HG03378 (cell line): ENCODE data around the gene FALEC.

Source experiments
- ATAC-seq: cut with Tn5 transposase; IDR thresholded peaks from one replicate; pipeline ENCODE4 v1.9.1; 2021; ENCODE audit warnings: mild to moderate bottlenecking, moderate library complexity; ENCODE audit not compliant: unreplicated experiment

The FALEC gene

DNA sequence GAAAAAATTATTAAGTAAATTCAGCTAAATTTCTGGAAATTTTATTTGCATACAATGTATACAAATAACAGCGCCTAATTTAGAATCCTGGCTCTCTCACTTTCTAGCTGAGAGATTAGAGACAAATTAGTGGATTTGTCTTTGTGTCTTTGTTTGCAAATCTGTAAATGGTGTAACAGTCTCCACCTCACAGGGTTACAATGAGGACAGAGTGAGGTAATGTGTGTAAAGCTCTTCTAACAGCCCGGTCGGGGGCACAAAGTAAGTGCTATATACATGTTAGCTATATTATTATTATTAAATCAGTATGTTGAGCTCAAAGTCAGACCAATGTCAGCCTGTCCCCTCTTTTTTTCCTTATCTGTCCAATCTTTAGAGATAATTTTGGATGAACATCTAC is 28.7 kb downstream of the FALEC start:
- no peak for ATAC-seq

DNA sequence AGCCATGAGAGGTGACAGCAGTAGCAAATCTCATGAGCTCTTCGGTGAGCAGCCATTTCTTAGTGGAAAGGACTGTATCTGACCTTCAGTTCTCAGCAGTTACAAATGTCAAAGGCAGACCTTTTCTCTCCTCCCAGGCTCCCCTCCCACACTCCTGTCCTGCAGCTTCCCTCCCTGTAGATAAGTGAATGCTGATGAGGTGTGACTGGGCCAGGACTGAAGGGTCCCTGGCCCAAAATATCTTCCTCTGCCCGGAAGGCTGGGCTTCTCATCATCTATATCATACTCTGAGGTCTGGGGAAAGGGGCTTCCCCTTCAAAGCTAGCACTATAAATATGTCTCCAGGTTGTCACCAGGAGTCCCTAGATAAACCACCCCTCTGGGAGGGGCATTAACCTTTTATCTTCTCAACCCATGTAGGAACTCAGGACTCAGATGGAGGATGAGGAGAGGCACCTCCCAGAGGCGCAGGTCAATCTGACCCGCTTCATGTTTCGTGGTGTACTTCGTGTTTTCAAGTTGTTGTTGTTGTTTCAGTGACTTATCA is 30.0 kb downstream of the FALEC start:
- ATAC-seq, result no peak

DNA sequence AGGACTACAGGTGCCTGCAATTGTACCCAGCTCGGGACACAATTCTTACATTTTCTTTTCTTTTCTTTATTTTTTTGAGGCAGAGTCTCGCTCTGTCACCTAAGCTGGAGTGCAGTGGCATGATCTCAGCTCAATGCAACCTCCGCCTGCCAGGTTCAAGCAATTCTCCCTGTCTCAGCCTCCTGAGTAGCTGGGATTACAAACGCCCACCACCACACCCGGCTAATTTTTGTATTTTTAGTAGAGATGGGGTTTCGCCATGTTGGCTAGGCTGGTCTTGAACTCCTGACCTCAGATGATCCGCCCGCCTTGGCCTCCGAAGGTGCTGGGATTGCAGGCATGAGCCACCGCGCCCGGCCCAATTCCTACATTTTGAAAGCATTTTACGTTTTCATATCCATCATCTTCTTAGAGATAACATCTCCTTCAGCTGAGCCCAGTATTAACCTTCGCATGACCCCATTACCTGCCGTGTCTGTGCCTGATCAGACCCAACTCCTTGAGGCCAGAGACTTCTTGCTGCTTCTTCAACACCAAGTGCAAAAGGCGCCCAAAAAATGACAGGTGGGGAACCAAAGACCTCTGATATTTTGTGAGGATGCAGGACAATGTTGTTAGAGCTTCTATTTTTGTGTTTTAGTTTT is 30.9 kb downstream of the FALEC start:
- no peak for ATAC-seq

DNA sequence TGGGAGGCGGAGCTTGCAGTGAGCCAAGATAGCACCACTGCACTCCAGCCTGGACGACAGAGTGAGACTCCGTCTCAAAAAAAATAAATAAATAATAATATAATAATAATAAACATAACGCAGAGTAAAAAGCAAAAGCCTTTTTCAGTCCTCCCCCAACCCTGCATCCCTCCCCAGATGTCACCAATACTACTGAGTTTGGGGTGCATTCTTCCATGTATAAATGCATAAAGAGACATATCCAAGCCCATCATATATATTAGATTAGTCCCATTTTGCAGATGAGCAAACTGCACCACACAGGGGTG is 32.7 kb downstream of the FALEC start:
- no peak for ATAC-seq

DNA sequence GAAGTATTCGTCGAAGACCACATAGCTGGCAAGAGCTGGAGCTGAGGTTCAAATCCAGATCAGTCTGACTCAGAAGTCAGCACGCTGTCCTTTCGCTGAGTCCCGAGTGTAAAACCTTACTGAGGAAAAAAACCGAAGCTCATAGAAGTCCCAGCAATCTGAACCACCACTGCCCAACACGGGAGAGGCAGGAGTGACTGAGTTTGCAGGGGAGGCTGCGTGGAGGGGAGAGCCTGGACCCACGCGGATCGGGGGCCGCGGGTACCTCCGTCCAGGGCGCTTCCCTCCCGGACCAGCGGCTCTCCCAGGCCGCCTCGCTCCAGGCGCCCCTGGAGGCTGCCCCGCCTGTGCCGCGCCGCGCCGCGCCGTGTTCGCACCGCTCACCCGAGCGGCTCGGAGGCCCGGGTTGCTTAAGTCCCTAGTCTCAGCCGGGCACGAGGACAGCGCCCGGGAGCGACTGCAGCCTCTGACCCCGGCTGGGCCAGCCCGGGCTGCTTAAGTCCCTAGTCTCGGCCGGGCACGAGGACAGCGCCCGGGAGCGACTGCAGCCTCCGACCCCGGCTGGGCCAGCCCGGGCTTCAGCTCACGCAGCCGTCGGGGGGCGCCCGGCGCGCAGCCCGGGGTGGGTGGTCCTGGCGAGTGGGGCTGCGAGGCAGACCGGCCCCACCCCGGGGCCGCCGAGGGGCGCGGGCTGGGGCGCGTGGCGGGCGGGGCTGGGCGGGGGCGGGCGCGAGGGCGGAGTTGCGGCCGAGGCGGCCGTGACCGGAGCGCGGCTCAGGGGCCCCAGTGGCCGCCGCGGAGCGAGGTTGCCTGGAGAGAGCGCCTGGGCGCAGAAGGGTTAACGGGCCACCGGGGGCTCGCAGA is 33.3 kb downstream of the FALEC start, which contains the start of gene ADAMTSL4:
Gene ADAMTSL4 (plus strand): TSS at position 777 of the 864 bp plus-strand sequence. CDS start 2,881 bp downstream, outside the sequence.
- no peak for ATAC-seq

DNA sequence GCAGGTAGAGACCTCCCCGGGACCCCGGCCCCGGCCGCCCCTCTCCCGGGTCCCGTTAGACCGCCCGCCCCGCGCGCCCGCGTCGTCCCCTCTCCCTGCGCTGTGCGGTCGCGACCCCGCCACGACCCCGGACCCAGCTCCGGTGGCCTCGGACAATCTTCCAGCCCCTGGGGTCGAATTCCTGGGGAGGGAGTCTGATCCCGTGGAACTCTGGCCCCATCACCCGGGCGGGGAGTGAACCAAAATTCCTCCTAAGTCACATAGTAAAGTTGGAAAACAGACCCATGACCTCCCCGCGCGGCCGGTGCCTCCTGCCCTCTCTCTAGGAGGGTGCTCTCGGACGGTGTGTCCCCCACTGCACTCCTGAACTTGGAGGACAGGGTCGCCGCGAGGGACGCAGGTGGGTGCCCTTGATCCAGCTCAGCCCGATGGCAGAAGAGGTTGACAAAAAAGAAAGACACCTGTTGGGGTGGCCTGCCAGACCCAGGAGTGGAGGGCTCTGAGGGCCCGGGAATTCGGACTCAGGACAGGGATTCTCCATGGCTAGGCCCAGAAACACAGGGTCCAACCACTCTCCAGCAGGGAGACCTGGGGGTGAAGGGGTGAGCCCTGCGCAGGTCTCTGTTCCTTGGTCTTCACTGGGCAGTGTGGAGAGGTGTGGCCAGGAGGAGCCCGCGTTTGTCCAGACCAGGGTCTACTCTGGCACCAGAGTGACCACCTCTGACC is 34.1 kb downstream of the FALEC start:
- ATAC-seq, result no peak

DNA sequence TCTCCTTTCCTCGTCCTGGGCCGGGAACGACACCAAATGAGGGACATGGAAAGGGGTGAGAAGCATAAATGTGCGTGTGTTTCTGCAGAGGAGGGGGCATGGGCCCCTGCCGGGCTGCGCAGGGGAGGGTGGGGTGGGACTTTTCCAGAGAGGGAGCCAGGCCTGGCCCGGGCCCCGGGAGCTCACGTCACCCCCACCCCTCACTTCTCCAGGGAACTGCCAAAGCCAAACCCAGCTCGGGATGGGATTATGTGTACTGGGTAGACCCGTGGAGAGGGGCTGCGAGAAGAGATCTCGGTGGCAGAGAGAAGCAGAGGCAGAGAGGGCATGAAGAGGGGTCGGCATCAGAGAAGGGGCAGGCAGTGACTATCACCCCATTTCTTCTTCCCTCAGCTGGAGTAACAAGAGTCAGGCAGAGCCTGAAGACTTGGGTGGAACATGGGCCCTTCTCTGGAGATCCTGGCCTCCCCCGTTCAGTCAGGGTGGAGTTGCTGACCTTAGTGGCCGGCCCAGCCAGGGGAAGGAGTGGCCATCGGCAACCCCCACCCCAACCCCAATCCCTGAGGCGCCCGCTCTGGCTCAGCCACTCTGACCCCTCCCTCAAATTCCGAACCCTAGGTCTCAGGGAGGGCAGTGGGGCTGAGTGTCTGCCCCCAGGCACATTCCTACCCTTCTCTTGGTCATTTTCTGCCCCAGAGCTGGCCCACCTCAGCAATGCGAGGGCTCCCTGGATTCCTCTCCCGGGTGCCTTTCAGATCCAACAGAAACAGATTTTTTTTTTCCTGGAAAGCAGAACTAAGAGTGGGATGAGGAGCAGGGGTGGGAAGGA is 34.9 kb downstream of the FALEC start:
- no peak for ATAC-seq

DNA sequence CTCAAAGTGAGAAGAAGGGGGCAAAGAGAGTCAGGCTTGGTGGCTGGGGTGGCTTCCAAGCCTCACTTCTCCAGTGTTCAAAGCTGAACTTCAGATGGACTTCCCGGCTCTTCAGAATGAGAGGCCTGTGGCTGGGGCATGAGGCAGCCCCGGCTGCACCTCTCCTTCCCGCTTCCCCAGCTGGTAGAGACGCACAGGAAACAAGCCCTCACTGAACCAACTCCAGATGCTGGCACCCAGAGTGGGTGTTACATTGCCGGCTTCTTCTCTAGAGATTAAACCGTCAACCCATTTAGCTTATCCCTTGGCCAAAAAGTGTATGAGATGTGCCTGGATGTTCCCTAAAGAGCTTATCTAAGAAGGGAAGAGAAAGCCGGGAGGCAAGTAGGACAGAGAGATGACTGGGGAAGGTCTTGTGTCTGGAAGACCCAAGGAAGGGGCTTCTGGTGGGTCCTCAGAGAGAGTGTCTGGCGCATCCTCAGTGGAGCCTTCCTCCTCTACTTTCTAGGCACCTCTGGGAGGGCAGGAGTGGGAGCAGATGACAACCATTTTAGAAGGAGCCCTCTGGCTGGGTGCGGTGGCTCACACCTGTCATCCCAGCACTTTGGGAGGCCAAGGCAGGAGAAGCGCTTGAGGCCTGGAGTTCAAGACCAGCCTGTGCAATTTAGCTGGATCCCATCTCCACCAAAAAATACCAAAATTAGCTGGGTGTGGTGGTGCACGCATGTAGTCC is 35.7 kb downstream of the FALEC start:
- ATAC-seq, result no peak

DNA sequence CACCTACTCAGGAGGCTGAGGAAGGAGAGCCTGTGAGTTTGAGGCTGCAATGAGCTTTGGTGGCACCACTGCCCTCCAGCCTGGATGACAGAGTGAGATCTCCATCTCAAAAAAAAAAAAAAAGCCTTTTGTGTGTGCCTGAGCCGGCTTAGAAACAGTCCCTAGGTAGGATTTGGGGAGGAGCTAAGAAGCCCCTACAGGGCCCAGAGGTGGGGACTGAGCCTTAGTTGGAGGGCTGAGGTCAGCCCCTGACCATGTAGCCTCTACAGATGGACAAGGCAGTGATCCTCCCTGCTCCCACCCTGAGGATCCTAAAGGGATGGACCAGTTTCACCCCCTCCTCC is 36.2 kb downstream of the FALEC start:
- ATAC-seq, result no peak

DNA sequence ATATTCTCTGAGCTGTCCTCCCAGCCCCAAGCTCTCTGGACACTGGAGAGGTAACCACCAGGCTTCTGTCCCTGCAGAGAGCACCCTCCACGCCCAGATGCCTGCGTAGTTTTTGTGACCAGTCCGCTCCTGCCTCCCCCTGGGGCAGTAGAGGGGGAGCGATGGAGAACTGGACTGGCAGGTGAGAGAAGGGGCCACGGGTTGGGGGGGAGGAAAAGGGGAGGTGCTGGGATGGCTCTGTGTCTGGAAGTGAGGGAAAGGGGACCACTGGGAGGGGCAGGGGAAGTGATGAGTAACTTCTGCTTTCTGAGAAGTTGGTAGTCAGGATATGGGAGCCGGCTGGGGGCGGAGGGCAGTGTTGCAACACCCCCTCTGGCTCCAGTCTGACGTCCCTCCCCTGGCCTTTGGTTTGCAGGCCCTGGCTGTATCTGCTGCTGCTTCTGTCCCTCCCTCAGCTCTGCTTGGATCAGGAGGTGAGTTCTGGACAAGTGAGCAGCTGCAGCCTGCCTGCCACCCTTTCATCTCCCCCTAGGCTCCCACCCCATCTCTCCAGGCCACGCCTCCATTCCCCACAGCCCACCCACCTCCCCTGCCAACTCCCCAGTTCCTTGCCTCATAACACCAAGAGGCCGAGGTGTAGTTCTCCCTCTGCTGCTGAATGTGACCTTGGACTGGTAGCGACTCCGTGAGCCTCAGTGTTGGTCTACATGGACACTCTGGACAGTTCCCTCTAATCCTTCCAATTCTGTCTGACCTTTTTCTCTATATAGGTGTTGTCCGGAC is 36.8 kb downstream of the FALEC start:
- ATAC-seq, result no peak

DNA sequence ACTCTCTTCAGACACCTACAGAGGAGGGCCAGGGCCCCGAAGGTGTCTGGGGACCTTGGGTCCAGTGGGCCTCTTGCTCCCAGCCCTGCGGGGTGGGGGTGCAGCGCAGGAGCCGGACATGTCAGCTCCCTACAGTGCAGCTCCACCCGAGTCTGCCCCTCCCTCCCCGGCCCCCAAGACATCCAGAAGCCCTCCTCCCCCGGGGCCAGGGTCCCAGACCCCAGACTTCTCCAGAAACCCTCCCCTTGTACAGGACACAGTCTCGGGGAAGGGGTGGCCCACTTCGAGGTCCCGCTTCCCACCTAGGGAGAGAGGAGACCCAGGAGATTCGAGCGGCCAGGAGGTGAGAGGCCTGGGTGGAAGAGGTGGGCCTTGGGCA is 37.3 kb downstream of the FALEC start:
- no peak for ATAC-seq

DNA sequence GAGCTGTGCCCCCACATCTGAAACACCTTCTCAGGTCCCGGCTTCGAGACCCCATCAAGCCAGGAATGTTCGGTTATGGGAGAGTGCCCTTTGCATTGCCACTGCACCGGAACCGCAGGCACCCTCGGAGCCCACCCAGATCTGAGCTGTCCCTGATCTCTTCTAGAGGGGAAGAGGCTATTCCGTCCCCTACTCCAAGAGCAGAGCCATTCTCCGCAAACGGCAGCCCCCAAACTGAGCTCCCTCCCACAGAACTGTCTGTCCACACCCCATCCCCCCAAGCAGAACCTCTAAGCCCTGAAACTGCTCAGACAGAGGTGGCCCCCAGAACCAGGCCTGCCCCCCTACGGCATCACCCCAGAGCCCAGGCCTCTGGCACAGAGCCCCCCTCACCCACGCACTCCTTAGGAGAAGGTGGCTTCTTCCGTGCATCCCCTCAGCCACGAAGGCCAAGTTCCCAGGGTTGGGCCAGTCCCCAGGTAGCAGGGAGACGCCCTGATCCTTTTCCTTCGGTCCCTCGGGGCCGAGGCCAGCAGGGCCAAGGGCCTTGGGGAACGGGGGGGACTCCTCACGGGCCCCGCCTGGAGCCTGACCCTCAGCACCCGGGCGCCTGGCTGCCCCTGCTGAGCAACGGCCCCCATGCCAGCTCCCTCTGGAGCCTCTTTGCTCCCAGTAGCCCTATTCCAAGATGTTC is 38.0 kb downstream of the FALEC start:
- no peak for ATAC-seq

DNA sequence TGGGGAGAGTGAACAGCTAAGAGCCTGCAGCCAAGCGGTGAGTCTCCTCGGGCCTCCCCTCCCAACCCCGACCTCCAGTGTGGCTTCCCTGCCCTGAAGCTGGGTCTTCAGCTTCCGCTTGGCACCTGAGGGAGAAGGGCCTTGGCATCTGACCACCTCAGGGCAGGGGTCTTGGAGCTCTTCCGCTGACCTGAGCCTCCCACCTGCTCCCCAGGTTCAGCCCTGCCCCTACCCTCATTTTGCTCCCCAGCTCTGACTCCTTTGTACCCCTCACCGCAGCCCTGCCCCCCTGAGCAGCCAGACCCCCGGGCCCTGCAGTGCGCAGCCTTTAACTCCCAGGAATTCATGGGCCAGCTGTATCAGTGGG is 38.5 kb downstream of the FALEC start:
- ATAC-seq, result no peak

DNA sequence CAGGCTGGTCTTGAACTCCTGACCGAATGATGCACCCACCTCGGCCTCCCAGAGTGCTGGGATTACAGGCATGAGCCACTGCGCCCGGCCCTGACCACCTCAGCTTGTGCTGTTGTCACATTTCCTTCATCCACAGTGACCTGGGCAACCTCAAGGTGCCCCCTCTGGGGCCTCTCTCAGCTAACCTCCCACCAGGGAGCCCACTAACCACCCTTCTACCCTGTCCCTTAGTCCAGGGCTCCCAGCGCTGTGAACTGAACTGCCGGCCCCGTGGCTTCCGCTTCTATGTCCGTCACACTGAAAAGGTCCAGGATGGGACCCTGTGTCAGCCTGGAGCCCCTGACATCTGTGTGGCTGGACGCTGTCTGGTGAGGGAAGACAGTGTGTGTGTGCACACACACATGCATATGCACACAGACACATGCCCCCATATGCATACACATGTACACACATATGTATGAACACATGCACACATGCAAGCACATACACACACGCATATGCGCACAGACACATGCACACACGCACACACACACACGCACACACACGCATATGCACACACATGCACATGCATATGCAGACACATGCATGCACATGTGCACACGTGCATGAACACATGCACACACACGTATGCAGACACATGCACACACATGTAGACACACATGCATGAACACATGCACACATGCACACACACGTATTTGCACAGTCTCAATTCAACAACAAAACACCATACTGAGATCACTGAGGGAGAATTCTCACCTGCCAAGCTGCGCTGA is 39.8 kb downstream of the FALEC start:
- no peak for ATAC-seq

DNA sequence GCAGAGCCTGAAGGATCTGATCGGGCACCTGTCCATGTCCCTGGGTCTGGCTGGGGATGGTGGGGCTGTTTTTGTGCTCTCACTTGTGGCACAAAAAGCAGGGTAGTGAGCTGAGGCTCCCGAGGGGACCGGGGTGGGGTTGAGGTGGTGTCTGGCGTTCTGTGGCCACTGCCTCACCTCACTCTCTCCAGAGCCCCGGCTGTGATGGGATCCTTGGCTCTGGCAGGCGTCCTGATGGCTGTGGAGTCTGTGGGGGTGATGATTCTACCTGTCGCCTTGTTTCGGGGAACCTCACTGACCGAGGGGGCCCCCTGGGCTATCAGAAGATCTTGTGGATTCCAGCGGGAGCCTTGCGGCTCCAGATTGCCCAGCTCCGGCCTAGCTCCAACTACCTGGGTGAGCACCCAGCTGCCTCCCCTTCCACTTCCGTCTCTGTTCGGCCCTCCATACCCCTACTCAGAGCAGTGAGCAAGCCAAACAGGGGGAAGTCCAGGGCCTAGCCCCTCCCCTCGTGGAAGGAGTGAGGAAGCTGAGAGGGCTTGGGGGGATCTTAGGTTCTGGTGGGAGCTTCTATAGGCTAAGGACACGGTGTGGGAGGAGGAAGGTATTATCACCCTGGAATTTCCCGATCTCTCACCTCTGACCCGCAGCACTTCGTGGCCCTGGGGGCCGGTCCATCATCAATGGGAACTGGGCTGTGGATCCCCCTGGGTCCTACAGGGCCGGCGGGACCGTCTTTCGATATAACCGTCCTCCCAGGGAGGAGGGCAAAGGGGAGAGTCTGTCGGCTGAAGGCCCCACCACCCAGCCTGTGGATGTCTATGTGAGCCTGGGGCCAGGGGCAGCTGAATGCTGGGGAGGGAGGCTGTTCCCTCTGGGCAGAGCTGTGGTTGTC is 40.7 kb downstream of the FALEC start:
- no peak for ATAC-seq

DNA sequence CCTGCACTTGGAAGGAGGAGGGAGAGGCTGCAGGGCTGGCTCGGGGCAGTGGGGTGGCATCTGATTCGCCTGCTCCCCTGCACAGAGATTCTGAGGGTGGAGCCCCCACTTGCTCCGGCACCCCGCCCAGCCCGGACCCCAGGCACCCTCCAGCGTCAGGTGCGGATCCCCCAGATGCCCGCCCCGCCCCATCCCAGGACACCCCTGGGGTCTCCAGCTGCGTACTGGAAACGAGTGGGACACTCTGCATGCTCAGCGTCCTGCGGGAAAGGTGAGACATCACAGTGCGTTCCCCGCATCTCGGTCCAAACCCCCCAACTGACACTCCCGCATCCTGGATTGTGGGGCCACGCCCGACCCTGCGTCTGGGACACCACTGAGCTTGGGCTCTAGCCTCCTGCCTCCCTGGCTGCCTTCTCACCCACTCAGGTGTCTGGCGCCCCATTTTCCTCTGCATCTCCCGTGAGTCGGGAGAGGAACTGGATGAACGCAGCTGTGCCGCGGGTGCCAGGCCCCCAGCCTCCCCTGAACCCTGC is 41.6 kb downstream of the FALEC start:
- ATAC-seq, result no peak

DNA sequence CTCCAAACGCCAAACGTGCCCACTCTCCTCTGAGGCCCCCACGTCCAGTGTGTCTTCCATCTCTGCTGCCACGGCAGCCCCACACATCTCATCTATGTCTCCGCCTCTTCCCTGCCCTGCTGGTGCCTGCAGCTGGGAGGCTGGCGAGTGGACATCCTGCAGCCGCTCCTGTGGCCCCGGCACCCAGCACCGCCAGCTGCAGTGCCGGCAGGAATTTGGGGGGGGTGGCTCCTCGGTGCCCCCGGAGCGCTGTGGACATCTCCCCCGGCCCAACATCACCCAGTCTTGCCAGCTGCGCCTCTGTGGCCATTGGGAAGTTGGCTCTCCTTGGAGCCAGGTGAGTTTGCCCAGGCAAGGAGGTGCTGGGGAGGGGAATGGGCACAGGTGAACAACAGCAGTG is 42.3 kb downstream of the FALEC start:
- no peak for ATAC-seq
